Endothelial cell of umbilical vein (primary cell): Measurements from ENCODE around the gene KRT84. TPM values are rescaled to one million over a fixed set of nuclear protein-coding genes. Genes with fewer than 3 reads are reported as not detected.

Experiments used
- BruUV-seq: library from RNA; stranded (reverse); fragments of 400-500 nt; replicated peaks from 2 replicates; lab custom pipeline; 2021; lab: Mats Ljungman, UMichigan
- CTCF ChIA-PET: fragments of 300-600, 350-600 bp; sonication (Branson Sonifier 250); formaldehyde crosslinking; loops from one replicate; lab custom pipeline; 2021; ENCODE audit warnings: antibody characterized with exemption, inconsistent platforms; lab: Charles Lee
- POLR2A ChIA-PET: fragments of 300-600, 350-600 bp; sonication (Branson Sonifier 250); formaldehyde crosslinking; loops from one replicate; lab custom pipeline; 2021; ENCODE audit warnings: antibody characterized with exemption, inconsistent platforms; lab: Charles Lee
- DNase-seq: peaks from one replicate; pipeline ENCODE4 v3.0.0-alpha.2; 2011; ENCODE audit warnings: low read depth, low spot score
- FAIRE-seq: peaks from 2 replicates; lab custom pipeline; 2011; peaks lifted over from hg19 to GRCh38; lab: Jason Lieb, UNC
- H2AFZ ChIP-seq: 2 replicates; pipeline ENCODE4 v1.6.0; 2012; ENCODE audit warnings: low read depth, low read length, control low read depth, inconsistent platforms
- H3K27ac ChIP-seq: 2 replicates; pipeline ENCODE4 v1.5.1; 2011; ENCODE audit warnings: low read depth, mild to moderate bottlenecking, control low read depth, low read length, moderate library complexity; ENCODE audit not compliant: insufficient read depth
- H3K27me3 ChIP-seq, 2 experiments: 2 replicates each; pipeline versions ENCODE4 v1.6.0 to v1.6.1; 2011; ENCODE audit warnings: low read length in 2 of 2, mixed read lengths in 1 of 2; ENCODE audit not compliant: control insufficient read depth in 2 of 2, insufficient read depth in 2 of 2
- H3K36me3 ChIP-seq, 2 experiments: 2 replicates in 1 of 2; 3 replicates in 1 of 2; pipeline ENCODE4 v1.5.1; 2011; ENCODE audit warnings: low read length in 2 of 2, mild to moderate bottlenecking in 1 of 2, moderate library complexity in 1 of 2; ENCODE audit not compliant: control insufficient read depth in 2 of 2, insufficient read depth in 2 of 2; ENCODE audit errors: extremely low read depth in 1 of 2
- H3K4me1 ChIP-seq: 3 replicates; pipeline ENCODE4 v1.5.1; 2011; ENCODE audit warnings: mild to moderate bottlenecking, low read length; ENCODE audit not compliant: control insufficient read depth, insufficient read depth; ENCODE audit errors: extremely low read depth
- H3K4me2 ChIP-seq: 2 replicates; pipeline ENCODE4 v1.6.1; 2011; ENCODE audit warnings: low read length, control low read depth, mixed read lengths; ENCODE audit not compliant: insufficient read depth
- H3K4me3 ChIP-seq, 3 experiments: fragments of 200-600 bp in 1 of 3; sonication (generic), shearing (Covaris generic) in 1 of 3; replicated peaks in 1 of 3; 2 replicates each; pipeline ENCODE4 v1.5.1; 2011 to 2016; ENCODE audit warnings: control low read depth in 3 of 3, low read length in 3 of 3, mild to moderate bottlenecking in 2 of 3, inconsistent platforms in 1 of 3, low read depth in 1 of 3, moderate library complexity in 1 of 3; ENCODE audit not compliant: insufficient read depth in 1 of 3
- H3K79me2 ChIP-seq: 2 replicates; pipeline ENCODE4 v1.6.0; 2012; ENCODE audit warnings: low read length, inconsistent platforms; ENCODE audit not compliant: control insufficient read depth, insufficient read depth
- H3K9ac ChIP-seq: replicated peaks from 2 replicates; pipeline ENCODE3; 2011; ENCODE audit warnings: low read length, control low read depth; ENCODE audit not compliant: insufficient read depth; ENCODE audit errors: extremely low read depth
- H3K9me1 ChIP-seq: replicated peaks from 3 replicates; pipeline ENCODE4 v1.6.0; 2011; ENCODE audit warnings: mild to moderate bottlenecking, low read length; ENCODE audit not compliant: control insufficient read depth, insufficient read depth; ENCODE audit errors: extremely low read depth
- H3K9me3 ChIP-seq: replicated peaks from 2 replicates; pipeline ENCODE4 v1.5.1; 2012; ENCODE audit warnings: low read length, inconsistent platforms; ENCODE audit not compliant: control insufficient read depth, insufficient read depth
- H4K20me1 ChIP-seq: replicated peaks from 2 replicates; pipeline ENCODE3; 2011; ENCODE audit warnings: mild to moderate bottlenecking, low read length; ENCODE audit not compliant: control insufficient read depth, insufficient read depth; ENCODE audit errors: extremely low read depth
- EZH2 ChIP-seq: IDR thresholded peaks from 2 replicates; pipeline ENCODE4 v1.6.1; 2012; ENCODE audit warnings: borderline replicate concordance, low read depth, mild to moderate bottlenecking, moderate library complexity, low read length, inconsistent platforms; ENCODE audit not compliant: severe bottlenecking
- GATA2 ChIP-seq: IDR thresholded peaks from 2 replicates; pipeline ENCODE4 v1.7.0; 2011; ENCODE audit warnings: low read depth, mild to moderate bottlenecking, moderate library complexity, mixed read lengths, low read length; ENCODE audit not compliant: insufficient read length, insufficient read depth
- JUN ChIP-seq: IDR thresholded peaks from 2 replicates; pipeline ENCODE4 v1.6.1; 2011; ENCODE audit warnings: borderline replicate concordance, low read depth; ENCODE audit not compliant: insufficient read length, insufficient read depth
- MAX ChIP-seq: IDR thresholded peaks from 2 replicates; pipeline ENCODE4 v1.6.1; 2011; ENCODE audit not compliant: insufficient read depth, insufficient read length
- dilution Hi-C: fragments of 300-500 bp; cut with MboI; formaldehyde crosslinking; loops from one replicate; pipeline ENCODE4 v1.15.0; 2019; ENCODE audit warnings: low sequenced_read_pairs; ENCODE audit not compliant: extremely low pct_ligation_motif_present
- intact Hi-C: fragments of 100-400 bp; cut with micrococcal nuclease; formaldehyde crosslinking; loops from one replicate; pipeline ENCODE4 v1.10.0; 2022
- polyA plus RNA-seq, 4 experiments: library from polyadenylated mRNA; depleted of rRNA in 3 of 4; stranded (reverse) in 3 of 4; unstranded in 1 of 4; fragments of >200 nt; gene quantifications; 2 replicates each; pipeline versions ENCODE4 v1.2.1 to v1.2.3, GENCODE V29; 2011 to 2012; ENCODE audit warnings: missing spikeins in 1 of 4
- total RNA-seq: library from RNA; stranded (reverse); gene quantifications from 2 replicates; pipeline ENCODE4 v1.2.3, GENCODE V29; 2021
- TF ChIP-seq, protein P1 (sequence below), 2 donors: IDR thresholded peaks; 1 replicate in 1 of 2; 2 replicates in 1 of 2; pipeline ENCODE4 v1.5.1; 2011; ENCODE audit warnings: low read length in 2 of 2, mild to moderate bottlenecking in 2 of 2, moderate library complexity in 2 of 2, control low read depth in 1 of 2, inconsistent platforms in 1 of 2, low read depth in 1 of 2; ENCODE audit not compliant: insufficient read depth in 1 of 2; ENCODE audit errors: extremely low read depth in 1 of 2

The KRT84 gene
- total and polyA plus RNA-seq, 2 donors (not counting 3 experiments of a cell fraction or from before 2014, with no cell fraction given) = not detected

GRCh38 chr12:52362118-52362726 lies 23.2 kb downstream of the KRT84 start:
- Histone ChIP-seq H3K9me3 (no peaks in the 10 kb centered on the region), H3K4me1 (no peaks in the 10 kb centered on the region), H3K36me3 (no peaks in the 10 kb centered on the region), H3K9me1 (no peaks in the 10 kb centered on the region), H3K4me2 (no peak overlapping the region), H3K9ac (no peak overlapping the region), H3K27me3 (peaks cover 0 to 2% of the 10 kb centered on the region in 2 experiments), H3K79me2 (no peaks in the 10 kb centered on the region), H3K27ac (no peak overlapping the region), H3K4me3 (no peak overlapping the region), H2AFZ (no peak overlapping the region), H4K20me1 (no peaks in the 10 kb centered on the region)
- no peak for DNase-seq
- no peak for TF ChIP-seq GATA2
- TF ChIP-seq, protein P1, sequence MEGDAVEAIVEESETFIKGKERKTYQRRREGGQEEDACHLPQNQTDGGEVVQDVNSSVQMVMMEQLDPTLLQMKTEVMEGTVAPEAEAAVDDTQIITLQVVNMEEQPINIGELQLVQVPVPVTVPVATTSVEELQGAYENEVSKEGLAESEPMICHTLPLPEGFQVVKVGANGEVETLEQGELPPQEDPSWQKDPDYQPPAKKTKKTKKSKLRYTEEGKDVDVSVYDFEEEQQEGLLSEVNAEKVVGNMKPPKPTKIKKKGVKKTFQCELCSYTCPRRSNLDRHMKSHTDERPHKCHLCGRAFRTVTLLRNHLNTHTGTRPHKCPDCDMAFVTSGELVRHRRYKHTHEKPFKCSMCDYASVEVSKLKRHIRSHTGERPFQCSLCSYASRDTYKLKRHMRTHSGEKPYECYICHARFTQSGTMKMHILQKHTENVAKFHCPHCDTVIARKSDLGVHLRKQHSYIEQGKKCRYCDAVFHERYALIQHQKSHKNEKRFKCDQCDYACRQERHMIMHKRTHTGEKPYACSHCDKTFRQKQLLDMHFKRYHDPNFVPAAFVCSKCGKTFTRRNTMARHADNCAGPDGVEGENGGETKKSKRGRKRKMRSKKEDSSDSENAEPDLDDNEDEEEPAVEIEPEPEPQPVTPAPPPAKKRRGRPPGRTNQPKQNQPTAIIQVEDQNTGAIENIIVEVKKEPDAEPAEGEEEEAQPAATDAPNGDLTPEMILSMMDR (IDR thresholded peaks at IDR 0.05; ENCODE audit: extremely low read depth in 1 of 2, insufficient read depth in 1 of 2, low read depth in 1 of 2, low read length in 2 of 2) = peak; percentile 19 to 28
- dilution Hi-C loops = no loop called here
- CTCF ChIA-PET = interaction anchor here (0.6 to 2.7 kb wide), 10 partner anchors 10 to 618 kb away, joined by 3 to 12 read pairs (median 4); no protein-coding TSS in a partner anchor
- no TSS peak for BruUV-seq
- intact Hi-C loops = no loop called here
- POLR2A ChIA-PET = no interaction called here
- FAIRE-seq = no peak

DNA sequence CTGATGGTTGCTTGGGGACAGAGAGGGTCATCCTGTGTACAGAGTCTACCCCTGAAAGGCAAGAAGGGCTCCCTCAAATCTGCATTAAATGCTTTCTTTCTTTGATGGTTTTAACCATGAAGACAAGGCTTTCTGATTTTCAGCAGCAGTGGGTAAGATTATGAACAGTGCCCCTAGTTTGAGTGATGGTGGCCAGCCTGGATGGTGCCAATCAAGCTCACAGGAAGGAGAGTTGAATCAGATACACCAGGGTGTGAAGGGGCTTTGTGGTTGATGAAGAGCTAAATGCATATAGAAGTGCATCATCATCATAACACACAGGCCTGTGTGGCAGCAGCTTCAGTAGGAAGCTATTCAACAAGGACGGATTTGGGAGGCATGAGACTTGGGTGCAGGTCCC lies 23.9 kb downstream of the KRT84 start:
- Histone ChIP-seq H4K20me1 (no peaks in the 10 kb centered on the region), H3K27me3 (peaks cover 0 to 2% of the 10 kb centered on the region in 2 experiments), H3K9ac (no peak overlapping the region), H3K4me1 (no peaks in the 10 kb centered on the region), H3K27ac (no peak overlapping the region), H3K36me3 (no peaks in the 10 kb centered on the region), H3K4me2 (no peak overlapping the region), H3K4me3 (no peak overlapping the region), H3K9me1 (no peaks in the 10 kb centered on the region), H3K9me3 (no peaks in the 10 kb centered on the region), H3K79me2 (no peaks in the 10 kb centered on the region), H2AFZ (no peak overlapping the region)
- intact Hi-C loops = no loop called here
- FAIRE-seq = no peak
- dilution Hi-C loops = no loop called here
- POLR2A ChIA-PET = no interaction called here
- no TSS peak for BruUV-seq
- DNase-seq = no peak
- CTCF ChIA-PET = interaction anchor here (0.6 to 2.7 kb wide), 11 partner anchors 9 to 619 kb away, joined by 3 to 12 read pairs (median 4); no protein-coding TSS in a partner anchor
- no peak for TF ChIP-seq GATA2
- TF ChIP-seq EZH2 = no peak
- TF ChIP-seq MAX = no peak
- TF ChIP-seq JUN = no peak
